SK-N-MC (cell line): ENCODE results near the gene FNTB.

ENCODE experiments used
- DNase-seq: peaks from one replicate; pipeline ENCODE4 v3.0.0-alpha.2; 2011; ENCODE audit warnings: low read depth, low spot score
- H3K27ac ChIP-seq: fragments of 200-600 bp; sonication (generic); 2 replicates; pipeline ENCODE4 v1.5.1; 2016; ENCODE audit warnings: mixed run types
- H3K36me3 ChIP-seq: fragments of 200-600 bp; sonication (generic); 2 replicates; pipeline ENCODE4 v1.6.1; 2017; ENCODE audit warnings: antibody characterized with exemption, low read length, mixed read lengths; ENCODE audit not compliant: insufficient read depth
- H3K4me3 ChIP-seq: fragments of 200-600 bp; sonication (generic); 2 replicates; pipeline ENCODE4 v1.5.1; 2016
- H3K9ac ChIP-seq: fragments of 200-600 bp; sonication (generic); 2 replicates; pipeline ENCODE4 v1.8.0; 2017; ENCODE audit warnings: mixed run types, mixed read lengths; ENCODE audit not compliant: insufficient read length
- H3K9me3 ChIP-seq: fragments of 200-600 bp; sonication (generic); 2 replicates; pipeline ENCODE4 v1.6.1; 2017; ENCODE audit warnings: low read depth, mild to moderate bottlenecking, antibody characterized with exemption, low read length, moderate library complexity, mixed read lengths
- EZH2 ChIP-seq: fragments of 200-600 bp; sonication (generic); IDR thresholded peaks from one replicate; pipeline ENCODE4 v1.6.1; 2017; ENCODE audit warnings: antibody characterized with exemption
- FOXP2 ChIP-seq: optimal IDR thresholded peaks from 2 replicates; pipeline ENCODE3; 2011; ENCODE audit warnings: mild to moderate bottlenecking, moderate library complexity; ENCODE audit not compliant: insufficient read depth; ENCODE audit errors: extremely low read length, control extremely low read depth
- POLR2AphosphoS5 ChIP-seq: IDR thresholded peaks from 2 replicates; pipeline ENCODE4 v1.6.1; 2012; ENCODE audit warnings: mild to moderate bottlenecking, low read depth, low read length, borderline replicate concordance

The FNTB gene

GRCh38 chr14:64943556-64943955, 43.1 kb upstream of the FNTB start:
- no peak for DNase-seq
- TF ChIP-seq FOXP2 (no peak), POLR2AphosphoS5 (no peak), EZH2 (no peak)
- no peak overlapping the region for H3K4me3 ChIP-seq
- peaks cover 4% of the 10 kb centered on the region; the same call in 1 of the 2 replicates for H3K36me3 ChIP-seq
- no peaks in the 10 kb centered on the region for H3K9me3 ChIP-seq
- H3K9ac ChIP-seq, result no peak overlapping the region
- H3K27ac ChIP-seq, result no peak overlapping the region

- no peak for TF ChIP-seq POLR2AphosphoS5
- TF ChIP-seq FOXP2, result no peak
- TF ChIP-seq EZH2, result no peak
- Histone ChIP-seq H3K27ac (no peak overlapping the region), H3K9ac (no peak overlapping the region), H3K4me3 (no peak overlapping the region), H3K36me3 (peaks cover 4% of the 10 kb centered on the region; the same call in 1 of the 2 replicates), H3K9me3 (no peaks in the 10 kb centered on the region)
- DNase-seq, result no peak
Measured at GRCh38 chr14:64944041-64944440, 42.7 kb upstream of the FNTB start.

- no peak overlapping the region for H3K27ac ChIP-seq
- H3K36me3 ChIP-seq, result peaks cover 4% of the 10 kb centered on the region; the same call in 1 of the 2 replicates
- DNase-seq, result no peak
- TF ChIP-seq EZH2, result no peak
- H3K9me3 ChIP-seq, result no peaks in the 10 kb centered on the region
- no peak overlapping the region for H3K9ac ChIP-seq
- no peak overlapping the region for H3K4me3 ChIP-seq
Measured at GRCh38 chr14:64944861-64945260, 41.8 kb upstream of the FNTB start.

GRCh38 chr14:64945431-64946178, 41.1 kb upstream of the FNTB start:
- Histone ChIP-seq H3K9ac (no peak overlapping the region), H3K27ac (no peak overlapping the region)
- TF ChIP-seq EZH2, result no peak
- no peak for TF ChIP-seq POLR2AphosphoS5

GRCh38 chr14:64946310-64947045, 40.2 kb upstream of the FNTB start:
- no peak for DNase-seq
- Histone ChIP-seq H3K27ac (no peak overlapping the region), H3K36me3 (peaks cover 10% of the 10 kb centered on the region; the same call in 1 of the 2 replicates), H3K9me3 (no peaks in the 10 kb centered on the region), H3K9ac (no peak overlapping the region), H3K4me3 (no peak overlapping the region)
- TF ChIP-seq FOXP2 (no peak), EZH2 (no peak), POLR2AphosphoS5 (no peak)

More at GRCh38 chr14:64945431-64946178, 41.1 kb upstream of the FNTB start:
- Histone ChIP-seq H3K4me3 (no peak overlapping the region), H3K36me3 (peaks cover 8% of the 10 kb centered on the region; the same call in 1 of the 2 replicates), H3K9me3 (no peaks in the 10 kb centered on the region)
- DNase-seq, result no peak

GRCh38 chr14:64947710-64948611, 38.7 kb upstream of the FNTB start:
- H3K9me3 ChIP-seq, result no peaks in the 10 kb centered on the region
- H3K9ac ChIP-seq, result no peak overlapping the region
- DNase-seq, result no peak
- H3K27ac ChIP-seq, result no peak overlapping the region
- no peak for TF ChIP-seq EZH2
- no peak for TF ChIP-seq POLR2AphosphoS5
- TF ChIP-seq FOXP2, result no peak
- no peak overlapping the region for H3K4me3 ChIP-seq
- peaks cover 10% of the 10 kb centered on the region; the same call in 1 of the 2 replicates for H3K36me3 ChIP-seq

GRCh38 chr14:64948612-64949210, 38.0 kb upstream of the FNTB start:
- H3K9ac ChIP-seq, result no peak overlapping the region
- no peak overlapping the region for H3K4me3 ChIP-seq
- H3K27ac ChIP-seq, result no peak overlapping the region
- H3K36me3 ChIP-seq, result peaks cover 10% of the 10 kb centered on the region; the same call in 1 of the 2 replicates
- no peaks in the 10 kb centered on the region for H3K9me3 ChIP-seq
- DNase-seq, result no peak
- no peak for TF ChIP-seq EZH2
- no peak for TF ChIP-seq POLR2AphosphoS5
- no peak for TF ChIP-seq FOXP2

GRCh38 chr14:64950889-64951288, 35.8 kb upstream of the FNTB start:
- Histone ChIP-seq H3K36me3 (peaks cover 10% of the 10 kb centered on the region; the same call in 1 of the 2 replicates), H3K9me3 (no peaks in the 10 kb centered on the region), H3K4me3 (no peak overlapping the region), H3K9ac (no peak overlapping the region), H3K27ac (no peak overlapping the region)
- TF ChIP-seq FOXP2 (no peak), POLR2AphosphoS5 (no peak), EZH2 (no peak)
- no peak for DNase-seq
